Neural progenitor cell (in vitro differentiated cells): ENCODE data around the gene CADM1. TPM values are rescaled to one million over a fixed set of nuclear protein-coding genes. Genes with fewer than 3 reads are reported as not detected.

Experiments
- DNase-seq: peaks from one replicate; pipeline ENCODE4 v3.0.0-alpha.2; 2016; ENCODE audit warnings: low spot score
- H2AFZ ChIP-seq: fragments of 200-600 bp; sonication (generic); replicated peaks from 2 replicates; pipeline ENCODE4 v1.6.1; 2016; ENCODE audit warnings: antibody characterized with exemption
- H3F3A ChIP-seq: fragments of 200-600 bp; sonication (generic); 2 replicates; pipeline ENCODE4 v1.6.1; 2016; ENCODE audit warnings: antibody characterized with exemption, low read depth
- H3K27ac ChIP-seq: fragments of 200-600 bp; sonication (generic); 2 replicates; pipeline ENCODE4 v1.5.1; 2016; ENCODE audit warnings: mild to moderate bottlenecking
- H3K27me3 ChIP-seq: fragments of 200-600 bp; sonication (generic); 2 replicates; pipeline ENCODE4 v1.6.1; 2016; ENCODE audit warnings: mild to moderate bottlenecking, moderate library complexity
- H3K36me3 ChIP-seq: fragments of 200-600 bp; sonication (generic); 2 replicates; pipeline ENCODE4 v1.5.1; 2016
- H3K4me1 ChIP-seq: fragments of 200-600 bp; sonication (generic); 2 replicates; pipeline ENCODE4 v1.6.1; 2016; ENCODE audit warnings: mixed run types
- H3K4me2 ChIP-seq: fragments of 200-600 bp; sonication (generic); 2 replicates; pipeline ENCODE4 v1.6.1; 2016
- H3K4me3 ChIP-seq: fragments of 200-600 bp; sonication (generic); 2 replicates; pipeline ENCODE4 v1.5.1; 2016
- H3K79me2 ChIP-seq: fragments of 200-600 bp; sonication (generic); 2 replicates; pipeline ENCODE4 v1.6.1; 2016; ENCODE audit warnings: low read depth
- H3K9ac ChIP-seq: fragments of 200-600 bp; sonication (generic); 2 replicates; pipeline ENCODE4 v1.6.1; 2016
- H3K9me3 ChIP-seq: fragments of 200-600 bp; sonication (generic); 2 replicates; pipeline ENCODE4 v1.5.1; 2016; ENCODE audit warnings: low read depth
- H4K20me1 ChIP-seq: fragments of 200-600 bp; sonication (generic); 2 replicates; pipeline ENCODE4 v1.6.1; 2016; ENCODE audit warnings: low read depth
- H3K27ac Mint-ChIP-seq: 3 replicates; pipeline ENCODE4 v1.8.0; 2021; ENCODE audit warnings: mixed read lengths
- H3K27me3 Mint-ChIP-seq: 2 replicates; pipeline ENCODE4 v1.8.0; 2022; ENCODE audit warnings: low read depth, mild to moderate bottlenecking, inconsistent platforms, moderate library complexity, mixed read lengths; ENCODE audit not compliant: insufficient read depth
- H3K36me3 Mint-ChIP-seq: 3 replicates; pipeline ENCODE4 v1.8.0; 2021; ENCODE audit warnings: mixed read lengths
- H3K4me1 Mint-ChIP-seq: 3 replicates; pipeline ENCODE4 v1.8.0; 2021; ENCODE audit warnings: mixed read lengths
- H3K4me3 Mint-ChIP-seq: 3 replicates; pipeline ENCODE4 v1.8.0; 2021; ENCODE audit warnings: mild to moderate bottlenecking, moderate library complexity, mixed read lengths
- H3K9me3 Mint-ChIP-seq: 3 replicates; pipeline ENCODE4 v1.8.0; 2020; ENCODE audit warnings: mixed read lengths
- EZH2 ChIP-seq: fragments of 200-600 bp; sonication (generic); IDR thresholded peaks from 2 replicates; pipeline ENCODE4 v1.6.1; 2017; ENCODE audit warnings: antibody characterized with exemption, mild to moderate bottlenecking, moderate library complexity
- EZH2phosphoT487 ChIP-seq: fragments of 200-600 bp; sonication (generic); IDR thresholded peaks from 2 replicates; pipeline ENCODE4 v1.6.1; 2017; ENCODE audit warnings: antibody characterized with exemption
- total RNA-seq: library from RNA; depleted of rRNA; stranded (reverse); fragments of >200 nt; gene quantifications from 2 replicates; pipeline ENCODE4 v1.2.3, GENCODE V29; 2015; ENCODE audit warnings: low replicate concordance
- TF ChIP-seq, protein P1 (sequence below): fragments of 200-600 bp; sonication (generic); IDR thresholded peaks from 2 replicates; pipeline ENCODE4 v1.5.1; 2017; ENCODE audit warnings: antibody characterized with exemption, mild to moderate bottlenecking

Gene CADM1
- total RNA-seq, 1 donor from 2014 or later, result 123 TPM

DNA sequence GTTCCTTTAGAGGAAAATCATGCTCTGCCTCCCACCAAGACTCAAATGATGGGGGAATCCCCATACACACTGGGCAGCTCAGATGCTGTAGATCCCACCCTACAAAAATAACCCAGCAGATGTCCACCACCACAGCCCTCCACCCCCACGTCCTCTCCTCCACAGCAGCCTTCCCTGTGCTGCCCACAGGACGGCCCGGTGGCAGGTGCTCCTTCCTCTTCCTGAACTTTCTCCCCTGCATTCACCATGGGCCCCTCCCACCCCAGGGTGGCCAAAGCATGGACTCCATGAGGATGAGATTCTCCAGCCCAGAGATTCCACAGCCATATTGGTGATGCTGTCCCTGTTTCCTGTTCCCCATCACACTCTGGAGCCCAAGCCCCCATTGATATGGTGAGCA, 368.3 kb downstream of the CADM1 start:
- no peak for DNase-seq
- Mint-ChIP-seq H3K27ac (no peak overlapping the region), H3K27me3 (peaks cover 17% of the 10 kb centered on the region), H3K4me1 (peaks cover 24% of the 10 kb centered on the region), H3K4me3 (no peak overlapping the region), H3K36me3 (no peaks in the 10 kb centered on the region), H3K9me3 (no peaks in the 10 kb centered on the region)
- no peak overlapping the region for H2AFZ ChIP-seq
- no peaks in the 10 kb centered on the region for H3F3A ChIP-seq
- no peak overlapping the region for H3K4me2 ChIP-seq
- no peaks in the 10 kb centered on the region for H4K20me1 ChIP-seq
- no peaks in the 10 kb centered on the region for H3K79me2 ChIP-seq
- no peak overlapping the region for H3K4me3 ChIP-seq
- H3K4me1 ChIP-seq, result peaks cover under 1% of the 10 kb centered on the region
- TF ChIP-seq, protein P1, sequence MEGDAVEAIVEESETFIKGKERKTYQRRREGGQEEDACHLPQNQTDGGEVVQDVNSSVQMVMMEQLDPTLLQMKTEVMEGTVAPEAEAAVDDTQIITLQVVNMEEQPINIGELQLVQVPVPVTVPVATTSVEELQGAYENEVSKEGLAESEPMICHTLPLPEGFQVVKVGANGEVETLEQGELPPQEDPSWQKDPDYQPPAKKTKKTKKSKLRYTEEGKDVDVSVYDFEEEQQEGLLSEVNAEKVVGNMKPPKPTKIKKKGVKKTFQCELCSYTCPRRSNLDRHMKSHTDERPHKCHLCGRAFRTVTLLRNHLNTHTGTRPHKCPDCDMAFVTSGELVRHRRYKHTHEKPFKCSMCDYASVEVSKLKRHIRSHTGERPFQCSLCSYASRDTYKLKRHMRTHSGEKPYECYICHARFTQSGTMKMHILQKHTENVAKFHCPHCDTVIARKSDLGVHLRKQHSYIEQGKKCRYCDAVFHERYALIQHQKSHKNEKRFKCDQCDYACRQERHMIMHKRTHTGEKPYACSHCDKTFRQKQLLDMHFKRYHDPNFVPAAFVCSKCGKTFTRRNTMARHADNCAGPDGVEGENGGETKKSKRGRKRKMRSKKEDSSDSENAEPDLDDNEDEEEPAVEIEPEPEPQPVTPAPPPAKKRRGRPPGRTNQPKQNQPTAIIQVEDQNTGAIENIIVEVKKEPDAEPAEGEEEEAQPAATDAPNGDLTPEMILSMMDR, result no peak
- no peak for TF ChIP-seq EZH2phosphoT487
- no peak for TF ChIP-seq EZH2
- H3K27me3 ChIP-seq, result no peaks in the 10 kb centered on the region
- no peaks in the 10 kb centered on the region for H3K36me3 ChIP-seq
- H3K9me3 ChIP-seq, result no peaks in the 10 kb centered on the region
- H3K27ac ChIP-seq, result no peak overlapping the region
- H3K9ac ChIP-seq, result no peak overlapping the region

DNA sequence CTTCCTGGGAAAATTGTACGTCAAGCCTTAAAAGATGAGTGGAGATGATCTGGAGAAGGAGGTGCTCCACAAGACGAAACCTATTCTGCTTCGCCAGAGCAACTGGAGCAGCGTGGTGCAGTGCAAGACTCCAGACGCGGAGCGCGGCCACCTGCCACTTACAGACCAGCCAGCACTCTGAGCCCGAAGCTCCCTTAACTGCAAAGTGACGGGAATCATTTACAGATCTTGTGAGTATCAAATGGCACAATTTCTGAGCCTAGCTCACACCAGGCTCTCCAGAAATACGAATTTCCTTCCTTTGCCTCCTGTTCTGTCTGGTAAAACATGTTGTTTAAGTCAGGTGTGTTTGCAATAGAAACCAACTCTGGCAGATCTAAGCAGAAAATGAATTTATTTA, 369.3 kb downstream of the CADM1 start:
- Histone ChIP-seq H3K4me1 (no peaks in the 10 kb centered on the region), H3K4me3 (no peak overlapping the region), H3K36me3 (no peaks in the 10 kb centered on the region), H2AFZ (no peak overlapping the region), H3K9me3 (no peaks in the 10 kb centered on the region), H3K9ac (no peak overlapping the region), H3K4me2 (no peak overlapping the region), H3K27ac (no peak overlapping the region), H4K20me1 (no peaks in the 10 kb centered on the region), H3K79me2 (no peaks in the 10 kb centered on the region), H3F3A (no peaks in the 10 kb centered on the region), H3K27me3 (no peaks in the 10 kb centered on the region)
- no peak for DNase-seq
- peaks cover 22% of the 10 kb centered on the region for H3K4me1 Mint-ChIP-seq
- H3K27me3 Mint-ChIP-seq, result peaks cover 17% of the 10 kb centered on the region
- no peaks in the 10 kb centered on the region for H3K9me3 Mint-ChIP-seq
- H3K27ac Mint-ChIP-seq, result no peak overlapping the region
- H3K4me3 Mint-ChIP-seq, result no peak overlapping the region
- H3K36me3 Mint-ChIP-seq, result no peaks in the 10 kb centered on the region
- no peak for TF ChIP-seq EZH2
- TF ChIP-seq, protein P1, result no peak
- no peak for TF ChIP-seq EZH2phosphoT487

DNA sequence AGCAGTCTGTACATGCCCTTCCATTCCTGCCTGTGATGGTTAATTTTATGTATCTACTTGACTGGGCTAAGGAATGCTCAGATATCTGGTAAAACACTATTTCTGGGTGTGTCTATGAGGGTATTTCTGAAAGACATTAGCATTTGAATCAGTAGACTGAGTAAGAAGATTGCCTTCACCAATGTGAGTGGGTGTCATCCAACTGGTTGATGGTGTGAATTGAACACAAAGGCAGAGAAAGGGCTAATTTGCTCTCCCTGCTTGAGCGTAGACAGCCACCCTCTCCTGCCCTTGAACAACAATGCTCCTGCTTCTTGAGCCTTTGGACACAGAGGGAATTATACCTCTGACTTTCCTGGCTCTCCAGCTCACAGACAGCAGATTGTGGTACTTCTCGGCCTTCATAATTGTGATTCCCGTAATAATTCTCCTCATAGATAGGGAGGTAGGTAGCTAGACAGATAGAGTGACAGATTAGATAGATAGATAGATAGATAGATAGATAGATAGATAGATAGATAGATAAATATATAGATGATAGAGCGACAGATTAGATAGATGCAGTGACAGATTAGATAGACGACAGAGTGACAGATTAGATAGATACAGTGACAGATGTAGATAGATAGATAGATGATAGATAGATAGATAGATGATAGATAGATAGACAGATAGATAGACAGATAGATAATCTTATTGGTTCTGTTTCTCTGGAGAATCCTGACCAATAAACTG, 370.6 kb downstream of the CADM1 start:
- H3K4me1 ChIP-seq, result no peaks in the 10 kb centered on the region
- no peaks in the 10 kb centered on the region for H3K36me3 ChIP-seq
- Mint-ChIP-seq H3K4me3 (no peak overlapping the region), H3K4me1 (peaks cover 20% of the 10 kb centered on the region), H3K36me3 (no peaks in the 10 kb centered on the region), H3K9me3 (no peaks in the 10 kb centered on the region), H3K27me3 (peaks cover 14% of the 10 kb centered on the region), H3K27ac (no peak overlapping the region)
- DNase-seq, result no peak
- no peak for TF ChIP-seq EZH2
- TF ChIP-seq, protein P1, result no peak
- TF ChIP-seq EZH2phosphoT487, result no peak
- no peaks in the 10 kb centered on the region for H3K79me2 ChIP-seq
- H3K4me2 ChIP-seq, result no peak overlapping the region
- H3K4me3 ChIP-seq, result no peak overlapping the region
- no peaks in the 10 kb centered on the region for H4K20me1 ChIP-seq
- H3K9ac ChIP-seq, result no peak overlapping the region
- no peaks in the 10 kb centered on the region for H3F3A ChIP-seq
- no peak overlapping the region for H3K27ac ChIP-seq
- no peak overlapping the region for H2AFZ ChIP-seq
- H3K27me3 ChIP-seq, result no peaks in the 10 kb centered on the region
- no peaks in the 10 kb centered on the region for H3K9me3 ChIP-seq
